NB4 (cell line): Measurements from ENCODE around the gene NUDCD3.
A peak's percentile ranks its signal among the peaks of the same experiment; 100 is the strongest.

Experiments used
- DNase-seq: peaks from one replicate; pipeline ENCODE4 v3.0.0; 2010; ENCODE audit warnings: low read depth
- H3K4me3 ChIP-seq: one replicate; pipeline ENCODE4 v1.5.1; 2011; ENCODE audit warnings: mild to moderate bottlenecking, low read depth, low read length, moderate library complexity
- CTCF ChIP-seq: IDR thresholded peaks from one replicate; pipeline ENCODE4 v1.5.1; 2012; ENCODE audit warnings: low read depth, low read length
- MAX ChIP-seq: IDR thresholded peaks from 2 replicates; pipeline ENCODE4 v1.6.1; 2011; ENCODE audit warnings: low read depth, low read length
- MYC ChIP-seq: IDR thresholded peaks from 2 replicates; pipeline ENCODE4 v1.6.1; 2011; ENCODE audit warnings: low read depth, low read length
- POLR2A ChIP-seq: IDR thresholded peaks from 2 replicates; pipeline ENCODE4 v1.6.1; 2011; ENCODE audit warnings: mild to moderate bottlenecking; ENCODE audit not compliant: insufficient read length; ENCODE audit errors: extremely low read depth

NUDCD3 gene

GRCh38 chr7:44454348-44454747 is 36.1 kb downstream of the NUDCD3 start:
- TF ChIP-seq MYC = no peak
- no peak for TF ChIP-seq MAX
- TF ChIP-seq CTCF = no peak
- TF ChIP-seq POLR2A = no peak
- H3K4me3 ChIP-seq = no peak overlapping the region
- no peak for DNase-seq

GRCh38 chr7:44451123-44451522 is 39.3 kb downstream of the NUDCD3 start:
- no peak for TF ChIP-seq POLR2A
- no peak for TF ChIP-seq MYC
- no peak for TF ChIP-seq CTCF
- TF ChIP-seq MAX = no peak
- DNase-seq = no peak
- no peak overlapping the region for H3K4me3 ChIP-seq

- TF ChIP-seq POLR2A = no peak
- no peak for TF ChIP-seq MAX
- no peak for TF ChIP-seq MYC
- no peak for TF ChIP-seq CTCF
Observed at GRCh38 chr7:44449584-44449928, 40.9 kb downstream of the NUDCD3 start.

GRCh38 chr7:44448922-44449583 is 41.4 kb downstream of the NUDCD3 start:
- no peak for TF ChIP-seq CTCF
- TF ChIP-seq MYC = no peak
- no peak for TF ChIP-seq MAX
- no peak for TF ChIP-seq POLR2A
- no peak overlapping the region for H3K4me3 ChIP-seq
- DNase-seq = no peak

More at GRCh38 chr7:44449584-44449928, 40.9 kb downstream of the NUDCD3 start:
- DNase-seq = peak; percentile 41
- H3K4me3 ChIP-seq = no peak overlapping the region

- no peak for DNase-seq
- H3K4me3 ChIP-seq = no peak overlapping the region
- TF ChIP-seq CTCF = no peak
- no peak for TF ChIP-seq MYC
- TF ChIP-seq MAX = no peak
Observed at GRCh38 chr7:44447874-44448425, 42.5 kb downstream of the NUDCD3 start.
